GM23338 (cell line): ENCODE results near the gene TRIM54. TPM values are rescaled to one million over a fixed set of nuclear protein-coding genes. Genes with fewer than 3 reads are reported as not detected.

ENCODE experiments used
- polyA plus RNA-seq: library from polyadenylated mRNA; unstranded; fragments of >200 nt; fragmentation: Nextera tagmentation; extraction: Ambion mirVana; gene quantifications from 2 replicates; pipeline ENCODE4 v1.2.1, GENCODE V29; 2016
- total RNA-seq: library from RNA; depleted of rRNA; stranded (reverse); fragments of >200 nt; shearing (Covaris generic); gene quantifications from 2 replicates; pipeline ENCODE4 v1.2.3, GENCODE V29; 2014; rRNA removed

The TRIM54 gene
- total and polyA plus RNA-seq, 2 experiments from 2014 or later: 1.6 to 3.3 TPM

Other genes starting within 250 kb of the TRIM54 start
- 34.2 and 36.5 TPM in 2 replicates for gene TMEM214, start 249.5 kb upstream of the TRIM54 start, total RNA-seq
- gene TMEM214, start 249.5 kb upstream of the TRIM54 start, polyA plus RNA-seq: 16.2 and 18.4 TPM in 2 replicates
- 31.3 and 32.9 TPM in 2 replicates for gene AGBL5, start 230.8 kb upstream of the TRIM54 start, total RNA-seq
- 17.9 and 18.5 TPM in 2 replicates for gene AGBL5, start 230.8 kb upstream of the TRIM54 start, polyA plus RNA-seq
- 155 and 226 TPM in 2 replicates for gene OST4, start 210.8 kb upstream of the TRIM54 start, total RNA-seq
- 568 and 617 TPM in 2 replicates for gene OST4, start 210.8 kb upstream of the TRIM54 start, polyA plus RNA-seq
- gene EMILIN1, start 203.8 kb upstream of the TRIM54 start, total RNA-seq: 4.8 and 15.4 TPM in 2 replicates
- 3.2 and 4.5 TPM in 2 replicates for gene EMILIN1, start 203.8 kb upstream of the TRIM54 start, polyA plus RNA-seq
- 8.8 and 9.7 TPM in 2 replicates for gene KHK, start 195.7 kb upstream of the TRIM54 start, total RNA-seq
- 8.4 and 9.7 TPM in 2 replicates for gene KHK, start 195.7 kb upstream of the TRIM54 start, polyA plus RNA-seq
- gene CGREF1, start 163.3 kb upstream of the TRIM54 start, total RNA-seq: 2.3 and 4.1 TPM in 2 replicates
- 3.5 and 4.5 TPM in 2 replicates for gene CGREF1, start 163.3 kb upstream of the TRIM54 start, polyA plus RNA-seq
- gene ABHD1, start 158.6 kb upstream of the TRIM54 start, total RNA-seq: 0.19 and 0.38 TPM in 2 replicates
- 0.55 and 0.66 TPM in 2 replicates for gene ABHD1, start 158.6 kb upstream of the TRIM54 start, polyA plus RNA-seq
- gene PREB, start 147.8 kb upstream of the TRIM54 start, total RNA-seq: 65.9 and 79.7 TPM in 2 replicates
- 39.0 and 41.2 TPM in 2 replicates for gene PREB, start 147.8 kb upstream of the TRIM54 start, polyA plus RNA-seq
- gene PRR30, start 143.0 kb upstream of the TRIM54 start, total RNA-seq: not detected in 2 replicates
- gene PRR30, start 143.0 kb upstream of the TRIM54 start, polyA plus RNA-seq: not detected in 2 replicates
- 0.07 TPM in 1 of 2 replicates, not detected in the other for gene TCF23, start 133.4 kb upstream of the TRIM54 start, total RNA-seq
- 0.03 TPM in 1 of 2 replicates, not detected in the other for gene TCF23, start 133.4 kb upstream of the TRIM54 start, polyA plus RNA-seq
- 98.3 and 129 TPM in 2 replicates for gene ATRAID, start 70.4 kb upstream of the TRIM54 start, total RNA-seq
- gene ATRAID, start 70.4 kb upstream of the TRIM54 start, polyA plus RNA-seq: 154 and 164 TPM in 2 replicates
- 138 and 153 TPM in 2 replicates for gene SLC5A6, start 70.2 kb upstream of the TRIM54 start, total RNA-seq
- 41.0 and 44.3 TPM in 2 replicates for gene SLC5A6, start 70.2 kb upstream of the TRIM54 start, polyA plus RNA-seq
- 126 and 147 TPM in 2 replicates for gene CAD, start 65.1 kb upstream of the TRIM54 start, total RNA-seq
- gene CAD, start 65.1 kb upstream of the TRIM54 start, polyA plus RNA-seq: 38.1 and 39.2 TPM in 2 replicates
- gene SLC30A3, start 19.4 kb upstream of the TRIM54 start, total RNA-seq: 5.1 and 8.3 TPM in 2 replicates
- gene SLC30A3, start 19.4 kb upstream of the TRIM54 start, polyA plus RNA-seq: 4.1 and 6.0 TPM in 2 replicates
- 0.39 and 0.59 TPM in 2 replicates for gene DNAJC5G, start 7.0 kb upstream of the TRIM54 start, total RNA-seq
- not detected in 2 replicates for gene DNAJC5G, start 7.0 kb upstream of the TRIM54 start, polyA plus RNA-seq
- gene UCN, start 26.0 kb downstream of the TRIM54 start, total RNA-seq: 0.59 TPM in 1 of 2 replicates, not detected in the other
- gene UCN, start 26.0 kb downstream of the TRIM54 start, polyA plus RNA-seq: 0.30 and 0.99 TPM in 2 replicates
- 52.5 and 68.9 TPM in 2 replicates for gene MPV17, start 40.7 kb downstream of the TRIM54 start, total RNA-seq
- gene MPV17, start 40.7 kb downstream of the TRIM54 start, polyA plus RNA-seq: 93.1 and 94.2 TPM in 2 replicates
- gene GTF3C2, start 74.3 kb downstream of the TRIM54 start, total RNA-seq: 110 and 118 TPM in 2 replicates
- gene GTF3C2, start 74.3 kb downstream of the TRIM54 start, polyA plus RNA-seq: 69.1 and 81.7 TPM in 2 replicates
- gene EIF2B4, start 87.9 kb downstream of the TRIM54 start, total RNA-seq: 43.9 and 51.4 TPM in 2 replicates
- 64.0 and 64.4 TPM in 2 replicates for gene EIF2B4, start 87.9 kb downstream of the TRIM54 start, polyA plus RNA-seq
- gene SNX17, start 88.2 kb downstream of the TRIM54 start, total RNA-seq: 58.0 and 66.2 TPM in 2 replicates
- gene SNX17, start 88.2 kb downstream of the TRIM54 start, polyA plus RNA-seq: 32.6 and 34.0 TPM in 2 replicates
- 13.2 and 13.4 TPM in 2 replicates for gene ZNF513, start 98.3 kb downstream of the TRIM54 start, total RNA-seq
- gene ZNF513, start 98.3 kb downstream of the TRIM54 start, polyA plus RNA-seq: 10.4 and 11.3 TPM in 2 replicates
- gene PPM1G, start 127.2 kb downstream of the TRIM54 start, total RNA-seq: 178 and 183 TPM in 2 replicates
- gene PPM1G, start 127.2 kb downstream of the TRIM54 start, polyA plus RNA-seq: 201 and 211 TPM in 2 replicates
- gene NRBP1, start 146.2 kb downstream of the TRIM54 start, total RNA-seq: 118 and 128 TPM in 2 replicates
- 73.4 and 75.0 TPM in 2 replicates for gene NRBP1, start 146.2 kb downstream of the TRIM54 start, polyA plus RNA-seq
- 6.6 and 15.8 TPM in 2 replicates for gene KRTCAP3, start 160.0 kb downstream of the TRIM54 start, total RNA-seq
- 51.2 and 52.4 TPM in 2 replicates for gene KRTCAP3, start 160.0 kb downstream of the TRIM54 start, polyA plus RNA-seq
- gene IFT172, start 207.3 kb downstream of the TRIM54 start, total RNA-seq: 17.2 and 17.6 TPM in 2 replicates
- 8.9 and 9.1 TPM in 2 replicates for gene IFT172, start 207.3 kb downstream of the TRIM54 start, polyA plus RNA-seq
- gene FNDC4, start 212.8 kb downstream of the TRIM54 start, total RNA-seq: 13.3 and 13.7 TPM in 2 replicates
- 5.9 and 7.8 TPM in 2 replicates for gene FNDC4, start 212.8 kb downstream of the TRIM54 start, polyA plus RNA-seq
- not detected in 2 replicates for gene GCKR, start 214.4 kb downstream of the TRIM54 start, total RNA-seq
- not detected in 2 replicates for gene GCKR, start 214.4 kb downstream of the TRIM54 start, polyA plus RNA-seq